Measurements from ENCODE around the gene USP1.
A peak's percentile ranks its signal among the peaks of the same experiment; 100 is the strongest.

The USP1 gene, protein sequence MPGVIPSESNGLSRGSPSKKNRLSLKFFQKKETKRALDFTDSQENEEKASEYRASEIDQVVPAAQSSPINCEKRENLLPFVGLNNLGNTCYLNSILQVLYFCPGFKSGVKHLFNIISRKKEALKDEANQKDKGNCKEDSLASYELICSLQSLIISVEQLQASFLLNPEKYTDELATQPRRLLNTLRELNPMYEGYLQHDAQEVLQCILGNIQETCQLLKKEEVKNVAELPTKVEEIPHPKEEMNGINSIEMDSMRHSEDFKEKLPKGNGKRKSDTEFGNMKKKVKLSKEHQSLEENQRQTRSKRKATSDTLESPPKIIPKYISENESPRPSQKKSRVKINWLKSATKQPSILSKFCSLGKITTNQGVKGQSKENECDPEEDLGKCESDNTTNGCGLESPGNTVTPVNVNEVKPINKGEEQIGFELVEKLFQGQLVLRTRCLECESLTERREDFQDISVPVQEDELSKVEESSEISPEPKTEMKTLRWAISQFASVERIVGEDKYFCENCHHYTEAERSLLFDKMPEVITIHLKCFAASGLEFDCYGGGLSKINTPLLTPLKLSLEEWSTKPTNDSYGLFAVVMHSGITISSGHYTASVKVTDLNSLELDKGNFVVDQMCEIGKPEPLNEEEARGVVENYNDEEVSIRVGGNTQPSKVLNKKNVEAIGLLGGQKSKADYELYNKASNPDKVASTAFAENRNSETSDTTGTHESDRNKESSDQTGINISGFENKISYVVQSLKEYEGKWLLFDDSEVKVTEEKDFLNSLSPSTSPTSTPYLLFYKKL

GRCh38 chr1:62436466-62437272, at the start of gene USP1:
TSS of gene USP1 (plus strand) at chr1:62437049. CDS start at chr1:62439868, 2,819 bp downstream.
- Mint-ChIP-seq H3K4me1 (peaks cover 35% of the 10 kb centered on the region), H3K27me3 (no peaks in the 10 kb centered on the region), H3K27ac (peak within 1 kb of the TSS; percentile 100), H3K4me3 (peak within 1 kb of the TSS; percentile 85 to 96), H3K9me3 (peaks cover 0 to 4% of the 10 kb centered on the region in 2 donors)
- DNase-seq (peak; percentile 98 to 99), ATAC-seq (peak; percentile 93)

DNA sequence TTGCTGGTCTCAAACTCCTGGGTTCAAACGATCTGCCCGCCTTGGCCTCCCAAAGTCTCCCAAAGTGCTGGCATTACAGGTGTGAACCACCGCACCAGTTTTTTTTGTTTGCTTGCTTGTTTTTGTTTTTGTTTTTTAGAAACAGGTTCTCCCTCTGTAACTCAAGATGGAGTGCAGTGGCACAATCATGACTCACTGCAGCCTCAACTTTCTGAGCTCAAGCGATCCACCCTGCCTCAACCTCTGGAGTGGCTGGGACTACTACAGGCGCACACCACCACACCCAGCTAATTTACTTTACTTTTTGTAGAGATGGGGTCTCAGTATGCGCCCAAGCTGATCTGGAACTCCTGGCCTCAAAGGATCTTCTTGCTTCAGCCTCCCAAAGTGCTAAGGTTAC, 47.3 kb upstream of the USP1 start:
- H3K27me3 Mint-ChIP-seq = peaks cover 17% of the 10 kb centered on the region
- DNase-seq = no peak
- no peaks in the 10 kb centered on the region for H3K4me1 Mint-ChIP-seq
- no peak overlapping the region for H3K27ac Mint-ChIP-seq
- H3K4me3 Mint-ChIP-seq = no peak overlapping the region
- no peak for ATAC-seq
- H3K9me3 Mint-ChIP-seq = no peaks in the 10 kb centered on the region

GRCh38 chr1:62390071-62390470, 46.8 kb upstream of the USP1 start:
- no peak overlapping the region for H3K27ac Mint-ChIP-seq
- peaks cover 17% of the 10 kb centered on the region for H3K27me3 Mint-ChIP-seq

GRCh38 chr1:62391369-62391971, 45.4 kb upstream of the USP1 start:
- ATAC-seq = peak; percentile 72
- H3K9me3 Mint-ChIP-seq = no peaks in the 10 kb centered on the region
- H3K27ac Mint-ChIP-seq = no peak overlapping the region
- H3K4me3 Mint-ChIP-seq = no peak overlapping the region
- H3K4me1 Mint-ChIP-seq = no peaks in the 10 kb centered on the region
- H3K27me3 Mint-ChIP-seq = peaks cover 17% of the 10 kb centered on the region
- peak; percentile 7 to 39 for DNase-seq

More at GRCh38 chr1:62390071-62390470, 46.8 kb upstream of the USP1 start:
- Mint-ChIP-seq H3K4me1 (no peaks in the 10 kb centered on the region), H3K9me3 (no peaks in the 10 kb centered on the region), H3K4me3 (no peak overlapping the region)
- DNase-seq (no peak), ATAC-seq (no peak)

DNA sequence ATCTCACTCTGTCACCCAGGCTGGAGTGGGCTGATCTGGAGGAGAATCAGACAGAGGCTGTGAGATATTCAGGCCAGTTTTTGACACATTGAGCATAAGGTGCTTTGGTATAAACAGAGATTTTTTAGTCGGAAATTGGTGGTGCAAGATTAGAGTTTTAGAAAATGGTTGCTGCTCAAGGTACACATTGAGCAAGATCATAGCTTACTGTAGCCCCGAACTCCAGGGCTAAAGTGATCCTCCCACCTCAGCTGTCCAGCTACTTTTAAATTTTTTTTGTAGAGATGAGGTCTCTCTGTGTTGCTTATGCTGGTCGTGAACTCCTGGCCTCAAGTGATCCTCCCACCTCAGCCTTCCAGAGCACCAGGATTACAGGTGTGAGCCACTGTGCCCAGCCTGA, 43.9 kb upstream of the USP1 start:
- no peaks in the 10 kb centered on the region for H3K4me1 Mint-ChIP-seq
- DNase-seq (no peak), ATAC-seq (no peak)
- no peak overlapping the region for H3K4me3 Mint-ChIP-seq
- H3K27ac Mint-ChIP-seq = no peak overlapping the region
- no peaks in the 10 kb centered on the region for H3K9me3 Mint-ChIP-seq
- H3K27me3 Mint-ChIP-seq = peaks cover 9% of the 10 kb centered on the region

GRCh38 chr1:62394646-62395045, 42.2 kb upstream of the USP1 start:
- no peaks in the 10 kb centered on the region for H3K9me3 Mint-ChIP-seq
- no peak for ATAC-seq

GRCh38 chr1:62395291-62395690, 41.6 kb upstream of the USP1 start:
- no peaks in the 10 kb centered on the region for H3K9me3 Mint-ChIP-seq
- H3K4me3 Mint-ChIP-seq = no peak overlapping the region
- no peak for DNase-seq
- no peaks in the 10 kb centered on the region for H3K4me1 Mint-ChIP-seq
- no peak overlapping the region for H3K27ac Mint-ChIP-seq
- no peak for ATAC-seq
- peaks cover 9% of the 10 kb centered on the region for H3K27me3 Mint-ChIP-seq

More at GRCh38 chr1:62394646-62395045, 42.2 kb upstream of the USP1 start:
- H3K4me1 Mint-ChIP-seq = no peaks in the 10 kb centered on the region
- H3K4me3 Mint-ChIP-seq = no peak overlapping the region
- H3K27me3 Mint-ChIP-seq = peaks cover 9% of the 10 kb centered on the region
- H3K27ac Mint-ChIP-seq = no peak overlapping the region
- DNase-seq = no peak

- Mint-ChIP-seq H3K9me3 (no peaks in the 10 kb centered on the region), H3K4me1 (no peaks in the 10 kb centered on the region), H3K27me3 (peaks cover 9% of the 10 kb centered on the region), H3K4me3 (no peak overlapping the region), H3K27ac (no peak overlapping the region)
- ATAC-seq = no peak
- no peak for DNase-seq
Observed at GRCh38 chr1:62396871-62397270, 40.0 kb upstream of the USP1 start.

DNA sequence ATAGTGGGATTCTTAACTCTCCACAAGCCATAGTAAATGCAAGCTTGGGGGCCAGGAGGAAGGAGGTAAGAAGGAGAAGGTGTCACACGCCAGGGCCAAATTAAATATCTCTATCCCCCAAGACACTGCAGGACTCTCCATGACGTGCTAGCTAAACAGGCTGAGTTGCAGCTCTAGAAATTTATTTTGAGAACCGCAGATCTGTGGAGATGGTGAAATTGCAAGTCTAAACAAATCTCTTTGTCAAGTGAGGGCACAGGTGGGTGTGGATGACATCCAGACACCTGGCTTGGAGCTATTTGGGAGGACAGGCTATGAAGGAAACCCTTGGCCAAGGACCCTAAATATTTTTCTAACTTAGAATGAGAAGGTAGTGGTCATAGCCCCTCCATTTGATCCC, 39.5 kb upstream of the USP1 start:
- Mint-ChIP-seq H3K9me3 (no peaks in the 10 kb centered on the region), H3K4me1 (no peaks in the 10 kb centered on the region), H3K27ac (peak overlapping the region in 1 of 2 donors; percentile 61), H3K4me3 (no peak overlapping the region), H3K27me3 (peaks cover 9% of the 10 kb centered on the region)
- no peak for DNase-seq
- no peak for ATAC-seq

- ATAC-seq (no peak), DNase-seq (no peak)
- Mint-ChIP-seq H3K27ac (no peak overlapping the region), H3K27me3 (peaks cover 9% of the 10 kb centered on the region), H3K9me3 (no peaks in the 10 kb centered on the region), H3K4me3 (no peak overlapping the region), H3K4me1 (no peaks in the 10 kb centered on the region)
Observed at GRCh38 chr1:62398377-62398776, 38.5 kb upstream of the USP1 start.

- DNase-seq (no peak), ATAC-seq (no peak)
- H3K27me3 Mint-ChIP-seq = no peaks in the 10 kb centered on the region
- H3K4me1 Mint-ChIP-seq = no peaks in the 10 kb centered on the region
- no peak overlapping the region for H3K4me3 Mint-ChIP-seq
- peak overlapping the region in 1 of 2 donors; percentile 19 for H3K27ac Mint-ChIP-seq
- H3K9me3 Mint-ChIP-seq = no peaks in the 10 kb centered on the region
Observed at GRCh38 chr1:62401034-62401760, 35.7 kb upstream of the USP1 start.

DNA sequence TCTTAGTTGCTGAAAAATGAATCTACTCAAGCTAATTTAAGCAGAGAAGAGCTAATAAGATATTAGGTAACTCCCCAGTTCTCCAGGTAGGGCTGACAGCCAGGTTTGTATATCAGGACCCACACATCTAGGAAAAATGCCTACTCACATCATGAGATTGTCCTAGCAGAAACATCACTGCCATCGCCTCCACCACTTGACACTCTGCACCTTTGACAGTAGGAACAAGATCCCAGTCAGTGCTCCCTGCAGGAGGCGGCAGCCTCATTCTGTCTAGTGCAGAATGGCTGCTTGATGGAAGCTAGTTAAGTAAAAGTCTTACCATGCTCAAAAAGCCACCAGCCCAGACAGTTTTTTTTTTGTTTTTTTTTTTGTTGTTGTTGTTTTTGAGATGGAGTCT, 31.6 kb upstream of the USP1 start:
- no peaks in the 10 kb centered on the region for H3K9me3 Mint-ChIP-seq
- no peak for ATAC-seq
- DNase-seq = no peak
- H3K27me3 Mint-ChIP-seq = no peaks in the 10 kb centered on the region
- no peak overlapping the region for H3K27ac Mint-ChIP-seq
- no peaks in the 10 kb centered on the region for H3K4me1 Mint-ChIP-seq
- no peak overlapping the region for H3K4me3 Mint-ChIP-seq

DNA sequence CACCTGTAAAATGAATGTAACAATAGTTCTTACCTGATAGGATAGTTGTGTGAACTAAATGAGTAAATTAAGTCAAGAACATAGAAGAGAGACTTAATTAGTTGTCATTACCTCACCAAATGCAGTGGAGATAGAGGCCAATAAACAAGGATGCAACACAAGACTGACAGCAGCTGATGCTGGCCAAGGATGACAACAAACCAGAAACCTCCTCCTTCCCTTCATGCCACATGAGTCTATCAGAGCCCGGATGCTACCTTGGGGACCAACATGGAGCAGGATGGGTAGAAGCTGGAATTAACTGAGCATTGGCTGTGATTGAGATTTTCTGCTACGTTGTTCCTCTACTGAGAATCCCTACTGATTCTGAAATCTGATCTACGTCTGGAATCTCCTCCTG, 30.3 kb upstream of the USP1 start:
- Mint-ChIP-seq H3K4me1 (no peaks in the 10 kb centered on the region), H3K27me3 (no peaks in the 10 kb centered on the region), H3K27ac (no peak overlapping the region), H3K9me3 (no peaks in the 10 kb centered on the region), H3K4me3 (no peak overlapping the region)
- ATAC-seq (no peak), DNase-seq (no peak)

- H3K4me1 Mint-ChIP-seq = no peaks in the 10 kb centered on the region
- H3K27ac Mint-ChIP-seq = no peak overlapping the region
- ATAC-seq (no peak), DNase-seq (no peak)
- H3K9me3 Mint-ChIP-seq = no peaks in the 10 kb centered on the region
- H3K4me3 Mint-ChIP-seq = no peak overlapping the region
- no peaks in the 10 kb centered on the region for H3K27me3 Mint-ChIP-seq
Observed at GRCh38 chr1:62407398-62408009, 29.3 kb upstream of the USP1 start.
